Sigmoid colon (tissue), 7 donors: ENCODE measurements around the gene WWC2. TPM values are rescaled to one million over a fixed set of nuclear protein-coding genes. Genes with fewer than 3 reads are reported as not detected.

ENCODE experiments used
- DNase-seq: peaks from one replicate; pipeline ENCODE4 v3.0.0-alpha.2; 2019
- H3K27ac ChIP-seq, 4 donors: fragments of 200-600 bp; sonication (generic); one replicate each; pipeline ENCODE4 v1.5.1; 2016 to 2019; ENCODE audit warnings: mild to moderate bottlenecking in 1 of 4
- H3K27me3 ChIP-seq, 3 donors: fragments of 200-600 bp; sonication (generic); one replicate each; pipeline ENCODE4 v1.5.1; 2019; ENCODE audit warnings: mild to moderate bottlenecking in 1 of 3
- H3K36me3 ChIP-seq, 4 donors: fragments of 200-600 bp; sonication (generic); one replicate each; pipeline ENCODE4 v1.5.1; 2016 to 2019
- H3K4me1 ChIP-seq, 4 donors: fragments of 200-600 bp; sonication (generic); one replicate each; pipeline ENCODE4 v1.5.1; 2017 to 2019
- H3K4me3 ChIP-seq, 4 donors: fragments of 200-600 bp; sonication (generic); one replicate each; pipeline ENCODE4 v1.5.1; 2017 to 2019; ENCODE audit warnings: mild to moderate bottlenecking in 2 of 4, moderate library complexity in 1 of 4
- H3K9me3 ChIP-seq, 4 donors: fragments of 200-600 bp in 3 of 4; sonication (generic) in 3 of 4; one replicate each; pipeline versions ENCODE4 v1.5.1 to v1.6.1; 2013 to 2019
- EP300 ChIP-seq, 4 donors: sonication (generic); formaldehyde crosslinking; IDR thresholded peaks; one replicate each; pipeline ENCODE4 v1.6.1; 2017; ENCODE audit warnings: antibody characterized with exemption in 4 of 4
- POLR2A ChIP-seq, 2 donors: fragments of 450-650 bp; IDR thresholded peaks; one replicate each; pipeline ENCODE4 v1.6.1; 2016; ENCODE audit warnings: antibody characterized with exemption in 2 of 2, mild to moderate bottlenecking in 2 of 2, moderate library complexity in 2 of 2
- POLR2AphosphoS5 ChIP-seq, 4 donors: sonication (generic); formaldehyde crosslinking; IDR thresholded peaks; one replicate each; pipeline ENCODE4 v1.6.1; 2017; ENCODE audit warnings: antibody characterized with exemption in 4 of 4
- WGBS, 2 donors: extraction: QIAGEN DNeasy Blood & Tissue Kit; methylation state at CpG; one replicate each; pipeline ENCODE4 v1.1.7; 2013; 5-methylcytosine and 5-hydroxymethylcytosine counted together
- intact Hi-C: fragments of 100-400 bp; cut with DNase I; formaldehyde crosslinking; loops from one replicate; pipeline ENCODE4 v1.15.1; 2023
- polyA plus RNA-seq, 3 donors: library from polyadenylated mRNA; stranded (reverse); fragments of 200-250 nt; gene quantifications; one replicate each; pipeline ENCODE4 v1.2.3, GENCODE V29; 2013
- total RNA-seq, 4 donors: library from RNA; depleted of rRNA; stranded (reverse); fragments of >200 nt; gene quantifications; one replicate each; pipeline ENCODE4 v1.1.0, GENCODE V29; 2016
- TF ChIP-seq, protein P1 (sequence below), 4 experiments: fragments of 450-650 bp in 3 of 4; fragments of 200-600 bp in 1 of 4; IDR thresholded peaks; one replicate each; pipeline ENCODE4 v1.5.1; 2016 to 2019; ENCODE audit warnings: antibody characterized with exemption in 4 of 4, mild to moderate bottlenecking in 3 of 4, moderate library complexity in 2 of 4
- donor health status: healthy with polysubstance abuse.
- donor health status: Bipolar disorder and iron deficiency.
- donor health status: healthy.

Gene WWC2
- total and polyA plus RNA-seq, 7 donors, result 1.2 to 53.5 (median 27.0) TPM

DNA sequence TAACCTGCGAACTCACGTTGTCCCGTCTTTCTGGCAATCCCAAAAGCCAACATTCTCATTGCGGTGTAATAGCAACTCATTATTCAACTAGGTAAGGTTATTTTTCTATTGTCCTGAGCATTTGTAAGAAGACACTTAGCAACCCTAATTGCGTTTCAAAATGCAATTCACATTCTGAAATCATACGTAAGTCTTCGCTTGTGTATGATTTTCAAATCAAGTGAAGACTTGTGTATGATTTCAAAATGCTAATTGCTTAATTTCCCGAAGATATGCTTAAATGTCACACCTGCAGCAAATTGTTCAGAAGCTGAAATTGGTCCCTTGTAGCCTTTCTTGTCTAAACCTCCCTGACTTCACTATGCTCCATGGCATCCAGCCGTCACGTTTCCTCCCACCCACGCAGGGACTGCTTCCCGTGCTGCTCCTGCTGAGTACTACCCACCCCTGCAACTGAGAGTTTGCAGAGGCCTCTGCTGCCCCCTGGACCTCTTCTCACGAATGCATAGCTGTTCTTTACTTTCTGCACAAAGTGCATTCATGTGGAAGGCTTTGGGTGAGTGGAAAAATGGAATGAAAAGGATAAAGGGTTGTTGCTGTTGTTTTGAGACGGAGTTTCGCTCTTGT is 264.0 kb downstream of the WWC2 start:
- intact Hi-C loops, result no loop called here
- 79 to 80% methylated on average over 15 of the region's 15 CpGs for WGBS, 2 donors
- DNase-seq, result no peak
- no peaks in the 10 kb centered on the region for H3K27me3 ChIP-seq
- no peaks in the 10 kb centered on the region for H3K4me1 ChIP-seq
- H3K9me3 ChIP-seq, result no peaks in the 10 kb centered on the region
- no peaks in the 10 kb centered on the region for H3K36me3 ChIP-seq
- TF ChIP-seq POLR2A (IDR thresholded peaks at IDR 0.05), result no peak
- no peak for TF ChIP-seq EP300 (IDR thresholded peaks at IDR 0.05)
- TF ChIP-seq POLR2AphosphoS5 (IDR thresholded peaks at IDR 0.05), result no peak
- TF ChIP-seq, protein P1, sequence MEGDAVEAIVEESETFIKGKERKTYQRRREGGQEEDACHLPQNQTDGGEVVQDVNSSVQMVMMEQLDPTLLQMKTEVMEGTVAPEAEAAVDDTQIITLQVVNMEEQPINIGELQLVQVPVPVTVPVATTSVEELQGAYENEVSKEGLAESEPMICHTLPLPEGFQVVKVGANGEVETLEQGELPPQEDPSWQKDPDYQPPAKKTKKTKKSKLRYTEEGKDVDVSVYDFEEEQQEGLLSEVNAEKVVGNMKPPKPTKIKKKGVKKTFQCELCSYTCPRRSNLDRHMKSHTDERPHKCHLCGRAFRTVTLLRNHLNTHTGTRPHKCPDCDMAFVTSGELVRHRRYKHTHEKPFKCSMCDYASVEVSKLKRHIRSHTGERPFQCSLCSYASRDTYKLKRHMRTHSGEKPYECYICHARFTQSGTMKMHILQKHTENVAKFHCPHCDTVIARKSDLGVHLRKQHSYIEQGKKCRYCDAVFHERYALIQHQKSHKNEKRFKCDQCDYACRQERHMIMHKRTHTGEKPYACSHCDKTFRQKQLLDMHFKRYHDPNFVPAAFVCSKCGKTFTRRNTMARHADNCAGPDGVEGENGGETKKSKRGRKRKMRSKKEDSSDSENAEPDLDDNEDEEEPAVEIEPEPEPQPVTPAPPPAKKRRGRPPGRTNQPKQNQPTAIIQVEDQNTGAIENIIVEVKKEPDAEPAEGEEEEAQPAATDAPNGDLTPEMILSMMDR (IDR thresholded peaks at IDR 0.05), result no peak
- no peak overlapping the region for H3K4me3 ChIP-seq
- no peak overlapping the region for H3K27ac ChIP-seq

DNA sequence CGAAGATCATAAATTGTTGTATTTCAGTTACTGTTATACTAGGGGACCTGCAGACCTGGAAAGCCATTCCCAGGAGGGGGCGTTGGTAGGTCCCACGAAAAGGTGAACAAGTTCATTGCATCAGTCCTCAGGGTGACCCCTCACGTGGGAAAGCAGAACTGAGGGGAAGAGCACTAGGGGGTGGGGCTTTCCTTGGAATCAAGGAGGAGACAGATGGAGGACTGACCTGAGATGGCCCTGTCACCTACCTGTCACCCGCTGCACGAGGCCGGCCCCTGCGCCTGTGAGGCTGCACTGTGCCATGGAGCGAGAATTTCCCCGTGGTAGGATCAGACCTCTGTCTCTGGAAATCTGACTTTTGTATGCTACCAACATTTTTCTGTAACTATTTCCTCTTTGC is 265.0 kb downstream of the WWC2 start:
- intact Hi-C loops, result no loop called here
- Histone ChIP-seq H3K27me3 (no peaks in the 10 kb centered on the region), H3K36me3 (no peaks in the 10 kb centered on the region), H3K4me3 (no peak overlapping the region), H3K27ac (no peak overlapping the region), H3K4me1 (no peaks in the 10 kb centered on the region), H3K9me3 (no peaks in the 10 kb centered on the region)
- TF ChIP-seq POLR2A (IDR thresholded peaks at IDR 0.05) (no peak), POLR2AphosphoS5 (IDR thresholded peaks at IDR 0.05) (no peak), EP300 (IDR thresholded peaks at IDR 0.05) (no peak)
- TF ChIP-seq, protein P1 (IDR thresholded peaks at IDR 0.05), result no peak
- 71 to 83% methylated on average over 10 of the region's 10 CpGs for WGBS, 2 donors
- no peak for DNase-seq

DNA sequence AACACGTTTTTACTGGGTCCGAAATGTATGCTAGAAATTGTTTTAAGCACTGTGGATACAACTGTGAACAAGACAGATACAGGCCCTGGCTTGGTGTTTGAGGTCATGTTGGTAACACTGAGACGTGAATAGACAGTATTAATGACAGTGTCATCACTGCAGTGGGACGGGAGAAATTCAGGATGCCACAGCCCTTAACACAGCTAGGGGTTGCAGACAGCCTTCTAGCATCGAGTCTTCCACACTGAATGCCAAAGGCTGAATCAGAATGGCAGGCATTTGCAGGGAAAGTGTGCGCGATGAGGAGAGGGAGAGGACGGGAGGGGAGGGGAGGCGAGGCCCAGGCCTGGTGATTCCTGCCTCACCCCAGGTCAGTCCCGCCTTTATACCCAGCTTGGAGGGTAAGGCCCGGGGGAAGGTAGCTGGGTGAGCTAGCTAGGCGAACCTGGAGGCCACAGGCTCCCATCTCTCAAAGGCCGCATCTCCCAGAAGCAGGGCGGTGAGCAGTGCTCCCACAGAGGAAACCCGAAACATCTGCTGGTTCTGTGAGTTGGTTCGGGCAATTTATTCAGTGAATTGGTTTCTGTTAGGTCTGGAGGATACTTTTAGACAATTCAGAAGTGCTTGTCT is 267.3 kb downstream of the WWC2 start:
- Histone ChIP-seq H3K36me3 (no peaks in the 10 kb centered on the region), H3K27ac (no peak overlapping the region), H3K4me3 (no peak overlapping the region), H3K4me1 (no peaks in the 10 kb centered on the region), H3K27me3 (no peaks in the 10 kb centered on the region), H3K9me3 (no peaks in the 10 kb centered on the region)
- intact Hi-C loops, result no loop called here
- TF ChIP-seq POLR2AphosphoS5 (IDR thresholded peaks at IDR 0.05) (no peak), POLR2A (IDR thresholded peaks at IDR 0.05) (no peak), EP300 (IDR thresholded peaks at IDR 0.05) (no peak)
- TF ChIP-seq, protein P1 (IDR thresholded peaks at IDR 0.05), result no peak
- no peak for DNase-seq
- WGBS, 2 donors, result 83 to 91% methylated on average over 16 of the region's 16 CpGs

DNA sequence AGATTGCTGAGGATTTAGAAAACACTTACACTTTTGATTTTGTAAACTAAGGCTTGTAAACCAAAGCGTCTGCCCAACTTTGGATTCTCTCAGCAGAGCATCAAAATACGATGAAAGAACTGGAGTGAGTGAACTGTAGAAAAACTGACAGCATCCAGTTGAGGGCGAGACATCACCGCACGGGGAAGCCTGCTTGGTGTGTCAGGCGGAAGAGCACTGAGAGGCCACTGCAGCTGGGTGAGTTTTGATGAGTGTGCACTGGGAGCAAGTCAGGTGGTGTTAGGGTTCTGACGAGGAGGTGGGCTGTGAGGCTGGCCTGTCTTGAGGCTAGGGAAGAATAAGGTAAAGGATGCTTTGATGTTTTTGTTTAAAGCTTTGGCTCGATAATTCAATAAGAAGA is 270.0 kb downstream of the WWC2 start:
- Histone ChIP-seq H3K4me3 (no peak overlapping the region), H3K27me3 (peaks cover 0 to 3% (median 0%) of the 10 kb centered on the region in 3 donors), H3K36me3 (no peaks in the 10 kb centered on the region), H3K27ac (no peak overlapping the region), H3K9me3 (peaks cover 0 to 5% (median 0%) of the 10 kb centered on the region in 4 donors), H3K4me1 (no peaks in the 10 kb centered on the region)
- WGBS, 2 donors, result 79 to 84% methylated on average over 8 of the region's 8 CpGs
- DNase-seq, result no peak
- intact Hi-C loops, result no loop called here
- no peak for TF ChIP-seq POLR2A (IDR thresholded peaks at IDR 0.05)
- TF ChIP-seq, protein P1 (IDR thresholded peaks at IDR 0.05), result no peak

Other genes starting within 250 kb of the WWC2 start
- gene DCTD, start 181.9 kb upstream of the WWC2 start, total RNA-seq, result 10 to 100 TPM; 35.2 to 48.2 (median 40.9) TPM
- 10 to 100 TPM; 33.3 to 54.9 (median 34.2) TPM for gene DCTD, start 181.9 kb upstream of the WWC2 start, polyA plus RNA-seq
- gene CLDN22, start 221.0 kb downstream of the WWC2 start, total RNA-seq, result not detected
- not detected for gene CLDN22, start 221.0 kb downstream of the WWC2 start, polyA plus RNA-seq
- not detected for gene CLDN24, start 223.2 kb downstream of the WWC2 start, total RNA-seq
- gene CLDN24, start 223.2 kb downstream of the WWC2 start, polyA plus RNA-seq, result not detected